Heart left ventricle (tissue), 13 donors: ENCODE results near the gene SEMA3E.

Experiments
- POLR2A ChIP-seq, 2 donors: fragments of 450-650 bp; IDR thresholded peaks; one replicate each; pipeline ENCODE4 v1.6.1; 2017; ENCODE audit warnings: antibody characterized with exemption in 2 of 2, mild to moderate bottlenecking in 2 of 2, moderate library complexity in 2 of 2
- TF ChIP-seq, protein P1 (sequence below), 12 donors: fragments of 200-600 bp; sonication (generic) in 4 of 12; IDR thresholded peaks; one replicate each; pipeline versions ENCODE4 v1.5.0 to v1.8.0; 2018 to 2022; ENCODE audit warnings: antibody characterized with exemption in 12 of 12, mild to moderate bottlenecking in 5 of 12
- donor health status: ischemic (EF 13 %, LVEDD 7.1; RV severe dilation, severe dysfunction).
- donor health status: DM: no; HTN: yes; CAD: no.
- donor health status: DM: no; HTN: no; CAD: no.
- donor health status: ischemic (EF 25% LVEDD 6.9; RV normal size, moderate dysfunction).
- donor health status: ischemic (EF 25% LVEDD 5.7; RV mildly dilated, moderate dysfunction).
- donor health status: ischemic (EF 35%, LVEDD 5.7; RV mildly dilated, moderate dysfunction).
- donor health status: nonischemic (EF 11% LVEDD 7.7; RV severe dilation, severe dysfunction).
- donor health status: DM: yes; HTN: yes; CAD: no.
- donor health status: PGD.
- donor health status: ischemic (EF 29% LVEDD 5.4; RV normal size, mild dysfunction).
- donor health status: nonischemic (EF 23%, LVEDD 6.1; RV moderate dilation, normal function).

DNA sequence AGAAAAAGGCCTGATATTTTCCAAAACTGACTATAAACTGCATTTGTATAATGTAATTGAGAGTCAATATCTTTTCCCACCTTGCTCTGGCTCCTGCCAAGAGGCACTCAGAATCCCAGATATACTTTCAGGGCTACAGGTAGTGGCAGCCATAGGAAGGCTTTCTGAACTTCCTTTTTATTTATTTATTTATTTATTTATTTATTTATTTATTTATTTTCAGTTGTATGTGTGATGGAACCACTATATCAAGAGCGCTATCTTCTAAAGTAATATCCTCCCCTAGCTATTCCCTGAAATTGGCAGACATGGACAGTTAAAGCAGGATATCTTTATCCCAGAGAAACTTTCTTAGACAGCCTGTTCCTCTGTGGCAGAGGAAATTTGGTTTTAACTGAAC, 86.7 kb downstream of the SEMA3E start:
- no peak for TF ChIP-seq POLR2A (IDR thresholded peaks at IDR 0.05)
- TF ChIP-seq, protein P1, sequence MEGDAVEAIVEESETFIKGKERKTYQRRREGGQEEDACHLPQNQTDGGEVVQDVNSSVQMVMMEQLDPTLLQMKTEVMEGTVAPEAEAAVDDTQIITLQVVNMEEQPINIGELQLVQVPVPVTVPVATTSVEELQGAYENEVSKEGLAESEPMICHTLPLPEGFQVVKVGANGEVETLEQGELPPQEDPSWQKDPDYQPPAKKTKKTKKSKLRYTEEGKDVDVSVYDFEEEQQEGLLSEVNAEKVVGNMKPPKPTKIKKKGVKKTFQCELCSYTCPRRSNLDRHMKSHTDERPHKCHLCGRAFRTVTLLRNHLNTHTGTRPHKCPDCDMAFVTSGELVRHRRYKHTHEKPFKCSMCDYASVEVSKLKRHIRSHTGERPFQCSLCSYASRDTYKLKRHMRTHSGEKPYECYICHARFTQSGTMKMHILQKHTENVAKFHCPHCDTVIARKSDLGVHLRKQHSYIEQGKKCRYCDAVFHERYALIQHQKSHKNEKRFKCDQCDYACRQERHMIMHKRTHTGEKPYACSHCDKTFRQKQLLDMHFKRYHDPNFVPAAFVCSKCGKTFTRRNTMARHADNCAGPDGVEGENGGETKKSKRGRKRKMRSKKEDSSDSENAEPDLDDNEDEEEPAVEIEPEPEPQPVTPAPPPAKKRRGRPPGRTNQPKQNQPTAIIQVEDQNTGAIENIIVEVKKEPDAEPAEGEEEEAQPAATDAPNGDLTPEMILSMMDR (IDR thresholded peaks at IDR 0.05), result no peak
